ENCODE measurements around the gene SMIM38. TPM values are rescaled to one million over a fixed set of nuclear protein-coding genes. Genes with fewer than 3 reads are reported as not detected.
A peak's percentile ranks its signal among the peaks of the same experiment; 100 is the strongest.
"Not testable (repeated sequence)": the region's sequence is repeated elsewhere in the genome, so short reads cannot be mapped to it uniquely, and the experiment has no call there.

SMIM38 gene
- total RNA-seq, 6 experiments from 2014 or later: not detected

GRCh38 chr11:69137151-69137844 is 18.4 kb upstream of the SMIM38 start:
- no peak for DNase-seq
- Mint-ChIP-seq H3K36me3 (ENCODE audit: low read depth) (peaks cover 24% of the 10 kb centered on the region), H3K4me1 (ENCODE audit: low read depth) (peaks cover 15% of the 10 kb centered on the region), H3K4me3 (no peak overlapping the region), H3K9me3 (peaks cover 18% of the 10 kb centered on the region), H3K27me3 (ENCODE audit: insufficient read depth) (peaks cover 5% of the 10 kb centered on the region), H3K27ac (no peak overlapping the region)
- TF ChIP-seq, protein P1, sequence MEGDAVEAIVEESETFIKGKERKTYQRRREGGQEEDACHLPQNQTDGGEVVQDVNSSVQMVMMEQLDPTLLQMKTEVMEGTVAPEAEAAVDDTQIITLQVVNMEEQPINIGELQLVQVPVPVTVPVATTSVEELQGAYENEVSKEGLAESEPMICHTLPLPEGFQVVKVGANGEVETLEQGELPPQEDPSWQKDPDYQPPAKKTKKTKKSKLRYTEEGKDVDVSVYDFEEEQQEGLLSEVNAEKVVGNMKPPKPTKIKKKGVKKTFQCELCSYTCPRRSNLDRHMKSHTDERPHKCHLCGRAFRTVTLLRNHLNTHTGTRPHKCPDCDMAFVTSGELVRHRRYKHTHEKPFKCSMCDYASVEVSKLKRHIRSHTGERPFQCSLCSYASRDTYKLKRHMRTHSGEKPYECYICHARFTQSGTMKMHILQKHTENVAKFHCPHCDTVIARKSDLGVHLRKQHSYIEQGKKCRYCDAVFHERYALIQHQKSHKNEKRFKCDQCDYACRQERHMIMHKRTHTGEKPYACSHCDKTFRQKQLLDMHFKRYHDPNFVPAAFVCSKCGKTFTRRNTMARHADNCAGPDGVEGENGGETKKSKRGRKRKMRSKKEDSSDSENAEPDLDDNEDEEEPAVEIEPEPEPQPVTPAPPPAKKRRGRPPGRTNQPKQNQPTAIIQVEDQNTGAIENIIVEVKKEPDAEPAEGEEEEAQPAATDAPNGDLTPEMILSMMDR (IDR thresholded peaks at IDR 0.05): no peak

- DNase-seq: peak; percentile 51
- H3K27me3 Mint-ChIP-seq (ENCODE audit: insufficient read depth): peaks cover 5% of the 10 kb centered on the region
- peaks cover 25% of the 10 kb centered on the region for H3K36me3 Mint-ChIP-seq (ENCODE audit: low read depth)
- no peak overlapping the region; the same call in 1 of the 2 replicates for H3K27ac Mint-ChIP-seq
- peaks cover 14% of the 10 kb centered on the region for H3K9me3 Mint-ChIP-seq
- TF ChIP-seq, protein P1 (IDR thresholded peaks at IDR 0.05): no peak
- peaks cover 15% of the 10 kb centered on the region for H3K4me1 Mint-ChIP-seq (ENCODE audit: low read depth)
- no peak overlapping the region for H3K4me3 Mint-ChIP-seq
These were observed 17.5 kb upstream of the SMIM38 start for GRCh38 chr11:69138265-69138664.

DNA sequence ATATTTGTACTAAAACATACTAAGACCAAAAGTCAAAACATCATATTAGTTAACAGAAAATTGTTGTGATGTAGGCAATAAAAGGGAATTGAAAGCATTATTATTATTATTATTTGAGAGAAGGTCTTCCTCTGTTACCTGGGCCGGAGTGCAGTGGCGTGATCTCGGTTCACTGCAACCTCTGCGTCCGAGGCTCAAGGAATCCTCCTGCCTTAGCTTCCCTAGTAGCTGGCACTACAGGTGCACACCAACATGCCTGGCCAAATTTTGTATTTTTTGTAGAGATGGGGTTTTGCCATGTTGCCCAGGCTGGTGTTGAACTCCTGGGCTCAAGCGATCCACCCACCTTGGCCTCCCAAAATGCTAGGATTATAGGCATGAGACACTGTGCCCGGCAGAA is 15.6 kb upstream of the SMIM38 start:
- DNase-seq; H3K27ac Mint-ChIP-seq; H3K9me3 Mint-ChIP-seq; H3K4me3 Mint-ChIP-seq; H3K27me3 Mint-ChIP-seq (ENCODE audit: insufficient read depth): not testable (repeated sequence)
- peaks cover 29% of the 10 kb centered on the region for H3K4me1 Mint-ChIP-seq (ENCODE audit: low read depth)
- H3K36me3 Mint-ChIP-seq (ENCODE audit: low read depth): peaks cover 15% of the 10 kb centered on the region

GRCh38 chr11:69140635-69141034 is 15.1 kb upstream of the SMIM38 start:
- TF ChIP-seq, protein P1 (IDR thresholded peaks at IDR 0.05): no peak
- H3K36me3 Mint-ChIP-seq (ENCODE audit: low read depth): peaks cover 15% of the 10 kb centered on the region
- H3K27me3 Mint-ChIP-seq (ENCODE audit: insufficient read depth): peaks cover 5% of the 10 kb centered on the region
- H3K9me3 Mint-ChIP-seq: peaks cover 7% of the 10 kb centered on the region
- no peak overlapping the region for H3K27ac Mint-ChIP-seq
- peaks cover 33% of the 10 kb centered on the region for H3K4me1 Mint-ChIP-seq (ENCODE audit: low read depth)
- no peak overlapping the region for H3K4me3 Mint-ChIP-seq
- DNase-seq: no peak

DNA sequence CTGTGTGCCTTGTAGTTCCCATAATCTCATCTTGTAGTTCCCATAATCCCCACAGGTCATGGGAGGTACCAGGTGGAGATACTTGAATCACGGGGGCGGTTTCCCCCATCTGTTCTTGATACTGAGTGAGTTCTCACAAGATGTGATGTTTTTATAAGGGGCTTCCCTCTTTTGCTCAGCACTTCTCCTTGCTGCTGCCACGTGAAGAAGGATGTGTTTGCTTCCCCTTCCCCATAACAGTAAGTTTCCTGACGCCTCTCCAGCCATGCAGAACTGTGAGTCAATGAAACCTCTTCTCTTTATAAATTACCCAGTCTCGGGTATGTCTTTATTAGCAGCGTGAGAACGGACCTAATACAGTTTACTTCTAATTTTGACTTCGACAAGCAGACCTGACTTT is 14.0 kb upstream of the SMIM38 start:
- H3K4me3 Mint-ChIP-seq: no peak overlapping the region
- peaks cover 8% of the 10 kb centered on the region for H3K27me3 Mint-ChIP-seq (ENCODE audit: insufficient read depth)
- no peak for DNase-seq
- peaks cover 15% of the 10 kb centered on the region for H3K9me3 Mint-ChIP-seq
- H3K36me3 Mint-ChIP-seq (ENCODE audit: low read depth): peaks cover 22% of the 10 kb centered on the region
- peaks cover 35% of the 10 kb centered on the region for H3K4me1 Mint-ChIP-seq (ENCODE audit: low read depth)
- TF ChIP-seq, protein P1 (IDR thresholded peaks at IDR 0.05): no peak
- no peak overlapping the region for H3K27ac Mint-ChIP-seq

GRCh38 chr11:69142895-69143294 is 12.8 kb upstream of the SMIM38 start:
- H3K9me3 Mint-ChIP-seq: peaks cover 16% of the 10 kb centered on the region
- peaks cover 30% of the 10 kb centered on the region for H3K4me1 Mint-ChIP-seq (ENCODE audit: low read depth)
- TF ChIP-seq, protein P1 (IDR thresholded peaks at IDR 0.05): no peak
- DNase-seq: no peak
- peaks cover 6% of the 10 kb centered on the region for H3K27me3 Mint-ChIP-seq (ENCODE audit: insufficient read depth)
- no peak overlapping the region for H3K4me3 Mint-ChIP-seq
- H3K36me3 Mint-ChIP-seq (ENCODE audit: low read depth): peaks cover 22% of the 10 kb centered on the region
- no peak overlapping the region for H3K27ac Mint-ChIP-seq

All from HFFc6 (cell line).